ENCODE data around the gene DBNDD1. TPM values are rescaled to one million over a fixed set of nuclear protein-coding genes. Genes with fewer than 3 reads are reported as not detected.
"Not testable (repeated sequence)": the region's sequence is repeated elsewhere in the genome, so short reads cannot be mapped to it uniquely, and the experiment has no call there.

DBNDD1 gene
- total RNA-seq, 2 experiments from 2014 or later, result 0.62 to 1.2 TPM

- H3K36me3 Mint-ChIP-seq, result no peaks in the 10 kb centered on the region
- DNase-seq (no peak), ATAC-seq (ENCODE audit: low read depth) (no peak)
- H3K9me3 Mint-ChIP-seq, result no peaks in the 10 kb centered on the region
- H3K4me1 Mint-ChIP-seq, result peaks cover 15% of the 10 kb centered on the region
- POLR2A ChIA-PET, result interaction anchor here (0.6 kb wide), 1 partner anchor 63 kb away, joined by 4 read pairs; no protein-coding TSS in a partner anchor
- H3K27ac Mint-ChIP-seq, result no peak overlapping the region
- H3K4me3 Mint-ChIP-seq, result no peak overlapping the region
- H3K27me3 Mint-ChIP-seq, result peaks cover 40% of the 10 kb centered on the region
Observed at GRCh38 chr16:90012991-90013745, 6.1 kb downstream of the DBNDD1 start.

GRCh38 chr16:90011908-90012501 is 7.3 kb downstream of the DBNDD1 start:
- no peak for ATAC-seq (ENCODE audit: low read depth)
- Mint-ChIP-seq H3K27ac (no peak overlapping the region), H3K4me3 (no peak overlapping the region), H3K27me3 (peaks cover 29% of the 10 kb centered on the region), H3K9me3 (no peaks in the 10 kb centered on the region), H3K4me1 (peaks cover 15% of the 10 kb centered on the region), H3K36me3 (no peaks in the 10 kb centered on the region)
- POLR2A ChIA-PET, result no interaction called here
- no peak for DNase-seq

GRCh38 chr16:90011508-90011819 is 7.8 kb downstream of the DBNDD1 start:
- H3K4me3 Mint-ChIP-seq, result no peak overlapping the region
- DNase-seq (no peak), ATAC-seq (ENCODE audit: low read depth) (no peak)
- POLR2A ChIA-PET, result no interaction called here
- H3K27me3 Mint-ChIP-seq, result peaks cover 28% of the 10 kb centered on the region
- no peaks in the 10 kb centered on the region for H3K36me3 Mint-ChIP-seq
- H3K9me3 Mint-ChIP-seq, result no peaks in the 10 kb centered on the region
- H3K27ac Mint-ChIP-seq, result no peak overlapping the region
- H3K4me1 Mint-ChIP-seq, result peaks cover 15% of the 10 kb centered on the region

GRCh38 chr16:90010676-90011507 is 8.4 kb downstream of the DBNDD1 start:
- POLR2A ChIA-PET, result no interaction called here
- Mint-ChIP-seq H3K27me3 (peaks cover 25% of the 10 kb centered on the region), H3K9me3 (no peaks in the 10 kb centered on the region), H3K4me3 (no peak overlapping the region), H3K36me3 (no peaks in the 10 kb centered on the region), H3K4me1 (peaks cover 15% of the 10 kb centered on the region), H3K27ac (no peak overlapping the region)
- ATAC-seq (ENCODE audit: low read depth) (no peak), DNase-seq (no peak)

- POLR2A ChIA-PET, result interaction anchor here (1.0 to 1.1 kb wide), 2 partner anchors 36 to 86 kb away, joined by 6 to 8 read pairs; partner anchors contain the start of gene TUBB3
- Mint-ChIP-seq H3K9me3 (no peaks in the 10 kb centered on the region), H3K27ac (peak overlapping the region; percentile 82), H3K4me3 (peak overlapping the region; percentile 70), H3K4me1 (peaks cover 15% of the 10 kb centered on the region), H3K27me3 (peaks cover 18% of the 10 kb centered on the region), H3K36me3 (no peaks in the 10 kb centered on the region)
- ATAC-seq (ENCODE audit: low read depth) (peak; percentile 44), DNase-seq (no peak)
Observed at GRCh38 chr16:90009172-90009899, 9.9 kb downstream of the DBNDD1 start.

- peaks cover 15% of the 10 kb centered on the region for H3K4me1 Mint-ChIP-seq
- POLR2A ChIA-PET, result interaction anchor here (1.0 to 1.1 kb wide), 2 partner anchors 36 to 85 kb away, joined by 6 to 8 read pairs; partner anchors contain the start of gene TUBB3
- H3K27ac Mint-ChIP-seq, result peak overlapping the region; percentile 82
- no peaks in the 10 kb centered on the region for H3K9me3 Mint-ChIP-seq
- peaks cover 18% of the 10 kb centered on the region for H3K27me3 Mint-ChIP-seq
- ATAC-seq (ENCODE audit: low read depth), result peak; percentile 98
- no peaks in the 10 kb centered on the region for H3K36me3 Mint-ChIP-seq
- H3K4me3 Mint-ChIP-seq, result peak overlapping the region; percentile 70
- DNase-seq, result peak; percentile 80
Observed at GRCh38 chr16:90008708-90009145, 10.5 kb downstream of the DBNDD1 start.

GRCh38 chr16:90007635-90008234 is 11.5 kb downstream of the DBNDD1 start:
- H3K9me3 Mint-ChIP-seq; H3K4me3 Mint-ChIP-seq; H3K36me3 Mint-ChIP-seq; POLR2A ChIA-PET; DNase-seq; ATAC-seq (ENCODE audit: low read depth); H3K27ac Mint-ChIP-seq: not testable (repeated sequence)
- Mint-ChIP-seq H3K4me1 (peaks cover 15% of the 10 kb centered on the region), H3K27me3 (peaks cover 17% of the 10 kb centered on the region)

- H3K27ac Mint-ChIP-seq, result no peak overlapping the region
- no peak for ATAC-seq (ENCODE audit: low read depth)
Observed at GRCh38 chr16:90007015-90007414, 12.2 kb downstream of the DBNDD1 start.

GRCh38 chr16:90005956-90006663 is 13.1 kb downstream of the DBNDD1 start:
- POLR2A ChIA-PET, result interaction anchor here (1.2 to 1.3 kb wide), 2 partner anchors 9 to 33 kb away, joined by 3 read pairs; no protein-coding TSS in a partner anchor
- no peak for ATAC-seq (ENCODE audit: low read depth)
- H3K27me3 Mint-ChIP-seq, result peaks cover 12% of the 10 kb centered on the region
- no peak for DNase-seq
- no peaks in the 10 kb centered on the region for H3K9me3 Mint-ChIP-seq
- H3K4me3 Mint-ChIP-seq, result no peak overlapping the region
- H3K36me3 Mint-ChIP-seq, result no peaks in the 10 kb centered on the region
- no peak overlapping the region for H3K27ac Mint-ChIP-seq
- H3K4me1 Mint-ChIP-seq, result peaks cover 15% of the 10 kb centered on the region

More at GRCh38 chr16:90007015-90007414, 12.2 kb downstream of the DBNDD1 start:
- Mint-ChIP-seq H3K27me3 (peaks cover 12% of the 10 kb centered on the region), H3K4me1 (peaks cover 15% of the 10 kb centered on the region), H3K9me3 (no peaks in the 10 kb centered on the region), H3K36me3 (no peaks in the 10 kb centered on the region), H3K4me3 (no peak overlapping the region)
- DNase-seq, result no peak
- POLR2A ChIA-PET, result interaction anchor here (1.2 kb wide), 1 partner anchor 34 kb away, joined by 3 read pairs; no protein-coding TSS in a partner anchor

GRCh38 chr16:90004577-90004976 is 14.7 kb downstream of the DBNDD1 start:
- H3K4me1 Mint-ChIP-seq, result peaks cover 11% of the 10 kb centered on the region
- POLR2A ChIA-PET, result no interaction called here

GRCh38 chr16:90002759-90003158 is 16.5 kb downstream of the DBNDD1 start:
- no peaks in the 10 kb centered on the region for H3K9me3 Mint-ChIP-seq
- ATAC-seq (ENCODE audit: low read depth) (no peak), DNase-seq (no peak)
- no peaks in the 10 kb centered on the region for H3K4me1 Mint-ChIP-seq
- H3K27me3 Mint-ChIP-seq, result no peaks in the 10 kb centered on the region
- peaks cover 2% of the 10 kb centered on the region for H3K36me3 Mint-ChIP-seq
- POLR2A ChIA-PET, result no interaction called here
- H3K27ac Mint-ChIP-seq, result no peak overlapping the region
- no peak overlapping the region for H3K4me3 Mint-ChIP-seq

More at GRCh38 chr16:90004577-90004976, 14.7 kb downstream of the DBNDD1 start:
- ATAC-seq (ENCODE audit: low read depth) (no peak), DNase-seq (no peak)
- Mint-ChIP-seq H3K4me3 (no peak overlapping the region), H3K27me3 (peaks cover 3% of the 10 kb centered on the region), H3K36me3 (no peaks in the 10 kb centered on the region), H3K27ac (no peak overlapping the region), H3K9me3 (no peaks in the 10 kb centered on the region)

Data from activated naive CD8-positive, alpha-beta T cell treated with anti-CD3 and anti-CD28 coated beads, Interleukin-2, amount 10 ng/mL, durations not matched to agents 7 days and 5 days (primary cell).